Mesenchymal stem cell (in vitro differentiated cells and primary cell): ENCODE results near the gene MED6.

Experiments
- DNase-seq: peaks from one replicate; pipeline ENCODE4 v3.0.0-alpha.2; 2013
- H2AFZ ChIP-seq: one replicate; pipeline ENCODE4 v1.6.1; 2013; ENCODE audit warnings: low read depth, mild to moderate bottlenecking, control low read depth, inconsistent platforms, low read length, moderate library complexity
- H2AK5ac ChIP-seq: 2 replicates; pipeline ENCODE4 v1.6.1; 2013; ENCODE audit warnings: low read length, moderate library complexity, mild to moderate bottlenecking, inconsistent platforms; ENCODE audit not compliant: severe bottlenecking
- H2BK120ac ChIP-seq: one replicate; pipeline ENCODE4 v1.6.1; 2013; ENCODE audit warnings: low read depth, mild to moderate bottlenecking, inconsistent platforms, low read length, moderate library complexity
- H2BK12ac ChIP-seq, 2 experiments: one replicate each; pipeline ENCODE4 v1.6.1; 2013; ENCODE audit warnings: inconsistent platforms in 2 of 2, low read length in 2 of 2, mild to moderate bottlenecking in 2 of 2, moderate library complexity in 2 of 2, control low read depth in 1 of 2
- H2BK15ac ChIP-seq: one replicate; pipeline ENCODE4 v1.6.1; 2013; ENCODE audit warnings: mild to moderate bottlenecking, low read depth, inconsistent platforms; ENCODE audit not compliant: poor library complexity, severe bottlenecking
- H2BK5ac ChIP-seq: 2 replicates; pipeline ENCODE4 v1.6.1; 2013; ENCODE audit warnings: low read depth, mild to moderate bottlenecking, low read length, control low read depth, inconsistent platforms; ENCODE audit not compliant: poor library complexity, severe bottlenecking
- H3K14ac ChIP-seq, 2 experiments: one replicate each; pipeline ENCODE4 v1.6.1; 2013; ENCODE audit warnings: inconsistent platforms in 2 of 2, low read length in 2 of 2, control low read depth in 1 of 2, mild to moderate bottlenecking in 1 of 2, moderate library complexity in 1 of 2
- H3K18ac ChIP-seq, 2 experiments: one replicate each; pipeline ENCODE4 v1.6.1; 2013; ENCODE audit warnings: inconsistent platforms in 2 of 2, low read length in 2 of 2, control low read depth in 1 of 2, low read depth in 1 of 2, mild to moderate bottlenecking in 1 of 2
- H3K23ac ChIP-seq, 2 experiments: one replicate each; pipeline ENCODE4 v1.6.1; 2013; ENCODE audit warnings: inconsistent platforms in 2 of 2, low read length in 2 of 2, mild to moderate bottlenecking in 2 of 2, moderate library complexity in 2 of 2, control low read depth in 1 of 2
- H3K27ac ChIP-seq: 2 replicates; pipeline ENCODE4 v1.5.1; 2013; ENCODE audit warnings: mild to moderate bottlenecking, moderate library complexity, low read length, control low read depth, inconsistent platforms; ENCODE audit not compliant: poor library complexity, severe bottlenecking
- H3K27me3 ChIP-seq, 2 experiments: 2 replicates each; pipeline versions ENCODE4 v1.6.1 to v1.7.0; 2013; ENCODE audit warnings: low read length in 2 of 2, mild to moderate bottlenecking in 2 of 2, moderate library complexity in 2 of 2, control low read depth in 1 of 2, inconsistent platforms in 1 of 2; ENCODE audit not compliant: control insufficient read depth in 1 of 2, insufficient read depth in 1 of 2
- H3K36me3 ChIP-seq, 2 experiments: 2 replicates each; pipeline versions ENCODE4 v1.6.1 to v1.7.0; 2013; ENCODE audit warnings: low read length in 2 of 2, control low read depth in 1 of 2, inconsistent platforms in 1 of 2, low read depth in 1 of 2, mild to moderate bottlenecking in 1 of 2; ENCODE audit not compliant: insufficient read depth in 2 of 2, control insufficient read depth in 1 of 2
- H3K4ac ChIP-seq, 2 experiments: one replicate each; pipeline ENCODE4 v1.6.1; 2013; ENCODE audit warnings: inconsistent platforms in 2 of 2, low read length in 2 of 2, mild to moderate bottlenecking in 2 of 2, moderate library complexity in 2 of 2, control low read depth in 1 of 2, low read depth in 1 of 2
- H3K4me1 ChIP-seq: 2 replicates; pipeline ENCODE4 v1.6.1; 2013; ENCODE audit warnings: low read depth, low read length, control low read depth; ENCODE audit not compliant: control insufficient read depth, insufficient read depth
- H3K4me2 ChIP-seq: 2 replicates; pipeline ENCODE4 v1.6.1; 2013; ENCODE audit warnings: low read length, mild to moderate bottlenecking, inconsistent platforms; ENCODE audit not compliant: poor library complexity, severe bottlenecking
- H3K4me3 ChIP-seq, 2 experiments: 2 replicates each; pipeline versions ENCODE4 v1.5.1 to v1.7.0; 2013; ENCODE audit warnings: low read length in 2 of 2, mild to moderate bottlenecking in 2 of 2, control low read depth in 1 of 2, low read depth in 1 of 2; ENCODE audit not compliant: insufficient read depth in 1 of 2
- H3K79me1 ChIP-seq: replicated peaks from 2 replicates; pipeline ENCODE4 v1.6.1; 2013; ENCODE audit warnings: mild to moderate bottlenecking, control low read depth, low read length, inconsistent platforms; ENCODE audit not compliant: poor library complexity, severe bottlenecking
- H3K9ac ChIP-seq: 2 replicates; pipeline ENCODE4 v1.7.0; 2013; ENCODE audit warnings: mild to moderate bottlenecking, low read length, moderate library complexity
- H3K9me3 ChIP-seq: 2 replicates; pipeline ENCODE4 v1.7.0; 2013; ENCODE audit warnings: mild to moderate bottlenecking, low read length; ENCODE audit not compliant: control insufficient read depth
- H4K8ac ChIP-seq: one replicate; pipeline ENCODE4 v1.6.1; 2013; ENCODE audit warnings: inconsistent platforms, mild to moderate bottlenecking, low read length, moderate library complexity
- H4K91ac ChIP-seq: one replicate; pipeline ENCODE4 v1.6.1; 2013; ENCODE audit warnings: mild to moderate bottlenecking, low read length, inconsistent platforms
- WGBS: methylation state at CpG from one replicate; pipeline ENCODE4 v1.1.7; 2013; ENCODE audit warnings: mixed read lengths; 5-methylcytosine and 5-hydroxymethylcytosine counted together

Gene MED6

DNA sequence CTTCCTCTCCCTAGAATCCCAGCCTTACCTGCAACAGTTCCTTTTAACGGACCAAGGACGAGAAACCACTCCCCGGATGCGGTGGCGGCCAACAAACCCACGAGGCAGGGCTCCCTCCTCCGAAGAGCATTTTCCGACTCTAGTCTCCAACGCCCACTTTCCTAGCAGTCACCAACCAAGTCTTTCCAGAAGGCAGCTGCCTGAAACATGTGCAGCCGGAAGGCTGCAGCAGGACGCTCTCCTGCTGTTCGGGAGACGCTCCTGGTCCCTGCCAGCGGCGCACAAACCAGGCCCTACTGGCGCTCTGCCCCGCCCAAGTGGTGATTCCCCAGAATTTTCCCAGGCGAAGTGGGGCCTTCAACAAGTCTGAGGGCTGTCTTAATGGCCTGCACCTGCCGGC is 44.6 kb downstream of the MED6 start:
- Histone ChIP-seq H2BK12ac (no peak overlapping the region), H3K79me1 (peaks cover 2% of the 10 kb centered on the region), H3K18ac (no peak overlapping the region), H4K8ac (no peak overlapping the region), H3K4me2 (no peak overlapping the region), H3K23ac (no peak overlapping the region), H4K91ac (no peak overlapping the region), H2BK15ac (no peak overlapping the region), H3K9me3 (no peaks in the 10 kb centered on the region), H3K27ac (no peak overlapping the region), H3K4ac (no peak overlapping the region), H2BK5ac (no peak overlapping the region), H2BK120ac (no peak overlapping the region), H3K9ac (peak overlapping the region; percentile 40), H3K4me3 (peak overlapping the region in 1 of 2 experiments; percentile 64), H2AK5ac (no peak overlapping the region), H3K14ac (no peak overlapping the region), H3K27me3 (no peaks in the 10 kb centered on the region), H3K4me1 (no peaks in the 10 kb centered on the region), H3K36me3 (peaks cover 5% of the 10 kb centered on the region in 2 experiments), H2AFZ (no peak overlapping the region)
- WGBS, result 77% methylated on average over 19 of the region's 19 CpGs
- DNase-seq, result no peak

DNA sequence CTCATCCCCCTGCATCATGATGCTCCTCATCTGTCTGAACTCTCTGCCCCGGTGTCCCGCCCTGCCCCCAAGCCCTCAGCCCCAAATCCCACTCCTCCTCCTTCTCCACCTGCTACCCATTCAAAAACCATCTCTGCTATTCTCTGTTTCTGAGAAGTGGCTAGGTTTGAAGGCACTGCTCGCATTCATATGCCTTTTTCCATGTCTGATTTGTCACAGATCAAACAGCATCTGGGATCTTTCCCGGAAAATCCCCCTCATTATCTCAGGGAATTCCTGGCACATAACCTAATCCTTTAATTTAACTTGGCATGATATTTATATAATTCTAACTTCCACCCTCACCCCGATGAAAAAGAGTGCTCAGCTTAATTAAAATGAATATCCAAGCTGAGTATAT is 62.4 kb downstream of the MED6 start:
- H3K9me3 ChIP-seq, result peaks cover 4% of the 10 kb centered on the region
- no peaks in the 10 kb centered on the region for H3K79me1 ChIP-seq
- H3K9ac ChIP-seq, result no peak overlapping the region
- H3K14ac ChIP-seq, result no peak overlapping the region
- H3K4me2 ChIP-seq, result no peak overlapping the region
- no peak overlapping the region for H3K27ac ChIP-seq
- no peak overlapping the region for H3K4ac ChIP-seq
- no peak overlapping the region for H2AFZ ChIP-seq
- no peak overlapping the region for H2AK5ac ChIP-seq
- H3K23ac ChIP-seq, result no peak overlapping the region
- no peak overlapping the region for H2BK5ac ChIP-seq
- H2BK12ac ChIP-seq, result no peak overlapping the region
- H3K36me3 ChIP-seq, result peaks cover 0 to 2% of the 10 kb centered on the region in 2 experiments
- H2BK120ac ChIP-seq, result no peak overlapping the region
- H4K8ac ChIP-seq, result no peak overlapping the region
- no peak for DNase-seq
- H3K4me1 ChIP-seq, result no peaks in the 10 kb centered on the region
- H2BK15ac ChIP-seq, result no peak overlapping the region
- no peak overlapping the region for H3K4me3 ChIP-seq
- H3K27me3 ChIP-seq, result no peaks in the 10 kb centered on the region
- no peak overlapping the region for H3K18ac ChIP-seq
- H4K91ac ChIP-seq, result no peak overlapping the region
- 93% methylated on average over 4 of the region's 5 CpGs for WGBS

DNA sequence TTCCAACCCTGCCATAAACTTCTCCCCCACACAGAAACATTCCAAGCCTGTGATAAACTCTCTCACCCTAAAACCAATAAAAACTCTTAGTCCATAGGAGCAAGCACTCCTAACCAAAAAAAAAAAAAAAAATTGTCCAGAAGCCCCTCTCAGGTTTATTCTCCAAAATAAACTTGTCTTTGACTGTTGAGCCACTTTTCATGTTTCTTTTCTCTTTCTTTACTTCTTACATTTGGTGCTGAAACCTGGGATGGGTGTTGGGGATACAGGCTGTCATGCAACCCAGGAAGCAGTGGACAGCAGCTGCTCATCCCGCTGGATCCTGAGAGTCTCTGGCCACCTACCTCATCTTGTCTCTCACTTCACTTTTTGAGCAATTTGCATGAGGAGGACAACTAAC is 63.6 kb downstream of the MED6 start:
- Histone ChIP-seq H2BK12ac (no peak overlapping the region), H3K27me3 (no peaks in the 10 kb centered on the region), H3K79me1 (no peaks in the 10 kb centered on the region), H3K18ac (no peak overlapping the region), H3K36me3 (peaks cover 0 to 2% of the 10 kb centered on the region in 2 experiments), H3K9me3 (peaks cover 4% of the 10 kb centered on the region), H2AFZ (no peak overlapping the region), H3K4me1 (no peaks in the 10 kb centered on the region), H2BK5ac (no peak overlapping the region), H3K4ac (no peak overlapping the region), H2BK120ac (no peak overlapping the region), H4K91ac (no peak overlapping the region), H3K9ac (no peak overlapping the region), H3K4me2 (no peak overlapping the region), H2AK5ac (no peak overlapping the region), H4K8ac (no peak overlapping the region), H3K4me3 (no peak overlapping the region), H3K23ac (no peak overlapping the region), H2BK15ac (no peak overlapping the region), H3K14ac (no peak overlapping the region), H3K27ac (no peak overlapping the region)
- no peak for DNase-seq
- 100% methylated on average over 1 of the region's 1 CpG for WGBS

DNA sequence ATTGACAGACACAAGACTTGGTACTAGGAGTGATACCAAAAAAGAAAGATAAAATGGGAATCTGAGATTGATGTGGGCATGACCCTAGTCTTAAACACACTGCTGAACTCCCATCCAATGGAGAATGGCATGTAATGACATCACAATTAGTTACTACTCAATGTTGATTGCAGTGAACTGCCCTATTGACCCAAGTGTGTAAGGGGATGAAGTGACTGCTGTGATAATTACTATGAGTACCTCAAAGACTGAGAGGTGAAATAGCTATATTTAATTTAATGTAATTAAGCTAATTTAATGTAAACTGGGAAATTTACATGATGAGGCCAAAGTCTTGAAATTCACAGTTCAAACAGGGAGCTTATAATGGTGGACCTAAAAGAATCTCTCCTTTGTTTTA is 65.6 kb downstream of the MED6 start, which contains the start of gene ADAM20:
TSS of gene ADAM20 (minus strand) at position 101 of the 400 bp plus-strand sequence. CDS start 10,247 bp downstream, outside the sequence.
- no peak for DNase-seq

More for the DNA sequence above, 65.6 kb downstream of the MED6 start, which contains the start of gene ADAM20:
- no peak within 1 kb of the TSS for H2BK120ac ChIP-seq
- no peak within 1 kb of the TSS for H4K91ac ChIP-seq
- H3K14ac ChIP-seq, result no peak within 1 kb of the TSS
- H2BK15ac ChIP-seq, result no peak within 1 kb of the TSS
- H2BK12ac ChIP-seq, result no peak within 1 kb of the TSS
- H2BK5ac ChIP-seq, result peak within 1 kb of the TSS; percentile 12
- H3K9me3 ChIP-seq, result peaks cover 4% of the 10 kb centered on the region
- no peak within 1 kb of the TSS for H2AFZ ChIP-seq
- H3K4me1 ChIP-seq, result no peaks in the 10 kb centered on the region
- H3K9ac ChIP-seq, result no peak within 1 kb of the TSS
- no peak within 1 kb of the TSS for H3K23ac ChIP-seq
- no peak within 1 kb of the TSS for H2AK5ac ChIP-seq
- peaks cover 0 to 1% of the 10 kb centered on the region in 2 experiments for H3K36me3 ChIP-seq
- H3K18ac ChIP-seq, result no peak within 1 kb of the TSS
- no peak within 1 kb of the TSS for H3K27ac ChIP-seq
- no peak within 1 kb of the TSS for H3K4me3 ChIP-seq
- no peak within 1 kb of the TSS for H3K4ac ChIP-seq
- no peak within 1 kb of the TSS for H4K8ac ChIP-seq
- no peaks in the 10 kb centered on the region for H3K79me1 ChIP-seq
- H3K4me2 ChIP-seq, result no peak within 1 kb of the TSS
- H3K27me3 ChIP-seq, result no peaks in the 10 kb centered on the region
